Stimulated activated CD4-positive, alpha-beta T cell treated with anti-CD3 and anti-CD28 coated beads, Interleukin-12 subunit alpha, Interleukin-12 subunit beta, amount 100 ng/mL, for 4 hours (primary cell): ENCODE results near the gene NENF.
"Not testable (repeated sequence)": the region's sequence is repeated elsewhere in the genome, so short reads cannot be mapped to it uniquely, and the experiment has no call there.

ENCODE experiments used
- DNase-seq: peaks from one replicate; pipeline ENCODE4 v3.0.0-alpha.2; 2020

NENF gene

DNA sequence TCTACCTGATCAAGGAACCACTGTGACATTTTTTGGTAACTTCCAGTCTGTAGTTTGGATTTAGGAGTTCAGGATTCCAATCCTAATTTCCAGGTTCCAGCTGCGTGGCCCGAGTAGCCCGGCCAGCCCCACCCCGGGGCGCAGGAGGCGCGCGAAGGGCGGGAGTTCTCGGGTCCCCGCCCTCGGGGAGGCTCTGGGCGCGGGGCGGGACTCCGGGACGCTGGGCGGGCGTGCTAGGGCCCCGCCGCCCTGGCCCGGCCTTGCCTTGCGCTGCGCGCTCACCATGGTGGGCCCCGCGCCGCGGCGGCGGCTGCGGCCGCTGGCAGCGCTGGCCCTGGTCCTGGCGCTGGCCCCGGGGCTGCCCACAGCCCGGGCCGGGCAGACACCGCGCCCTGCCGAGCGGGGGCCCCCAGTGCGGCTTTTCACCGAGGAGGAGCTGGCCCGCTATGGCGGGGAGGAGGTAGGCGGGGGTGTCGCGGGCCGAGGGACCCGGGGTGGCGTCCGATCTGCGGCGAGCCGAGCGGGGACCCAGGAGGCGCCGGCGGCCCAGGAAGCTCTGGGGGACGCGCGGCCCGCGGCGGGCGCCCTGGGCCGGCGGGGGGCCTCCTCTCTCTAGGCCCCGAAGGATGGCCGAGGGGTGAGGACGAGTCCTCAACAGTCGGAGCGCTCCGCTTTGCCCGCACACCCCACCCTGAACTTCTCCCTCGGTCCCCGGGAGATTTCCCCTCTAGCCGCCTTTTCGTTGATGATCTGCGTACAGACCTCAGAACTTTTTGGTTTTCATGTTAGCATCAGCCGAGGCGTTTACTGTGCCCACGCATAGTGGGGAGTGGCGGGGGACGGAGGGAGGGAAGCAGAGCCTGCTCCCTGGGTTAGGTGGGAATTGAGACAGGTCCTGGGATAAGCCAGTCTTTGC, at the start of gene NENF:
NENF (plus strand) TSS at position 260 of the 916 bp plus-strand sequence; CDS start at position 284, 24 bp downstream.
- DNase-seq = peak; percentile 73

- no peak for DNase-seq
Measured at GRCh38 chr1:212386029-212386428, 46.7 kb upstream of the NENF start.

- DNase-seq = no peak
Measured at GRCh38 chr1:212388985-212389716, 43.6 kb upstream of the NENF start.

DNA sequence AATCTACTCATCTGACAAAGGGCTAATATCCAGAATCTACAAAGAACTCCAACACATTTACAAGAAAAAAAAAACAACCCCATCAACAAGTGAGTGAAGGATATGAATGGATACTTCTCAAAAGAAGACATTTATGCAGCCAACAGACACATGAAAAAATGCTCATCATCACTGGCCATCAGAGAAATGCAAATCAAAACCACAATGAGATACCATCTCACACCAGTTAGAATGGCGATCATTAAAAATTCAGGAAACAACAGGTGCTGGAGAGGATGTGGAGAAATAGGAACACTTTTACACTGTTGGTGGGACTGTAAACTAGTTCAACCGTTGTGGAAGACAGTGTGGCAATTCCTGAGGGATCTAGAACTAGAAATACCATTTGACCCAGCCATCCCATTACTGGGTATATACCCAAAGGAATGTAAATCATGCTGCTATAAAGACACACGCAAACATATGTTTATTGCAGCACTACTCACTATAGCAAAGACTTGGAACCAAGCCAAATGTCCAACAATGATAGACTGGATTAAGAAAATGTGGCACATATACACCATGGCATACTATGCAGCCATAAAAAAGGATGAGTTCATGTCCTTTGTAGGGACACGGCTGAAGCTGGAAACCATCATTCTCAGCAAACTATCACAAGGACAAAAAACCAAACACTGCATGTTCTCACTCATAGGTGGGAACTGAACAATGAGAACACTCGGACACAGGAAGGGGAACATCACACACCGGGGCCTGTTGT, 36.9 kb upstream of the NENF start:
- DNase-seq = not testable (repeated sequence)

- DNase-seq = no peak
Measured at GRCh38 chr1:212396638-212397037, 36.1 kb upstream of the NENF start.

- no peak for DNase-seq
Measured at GRCh38 chr1:212397171-212397570, 35.5 kb upstream of the NENF start.

DNA sequence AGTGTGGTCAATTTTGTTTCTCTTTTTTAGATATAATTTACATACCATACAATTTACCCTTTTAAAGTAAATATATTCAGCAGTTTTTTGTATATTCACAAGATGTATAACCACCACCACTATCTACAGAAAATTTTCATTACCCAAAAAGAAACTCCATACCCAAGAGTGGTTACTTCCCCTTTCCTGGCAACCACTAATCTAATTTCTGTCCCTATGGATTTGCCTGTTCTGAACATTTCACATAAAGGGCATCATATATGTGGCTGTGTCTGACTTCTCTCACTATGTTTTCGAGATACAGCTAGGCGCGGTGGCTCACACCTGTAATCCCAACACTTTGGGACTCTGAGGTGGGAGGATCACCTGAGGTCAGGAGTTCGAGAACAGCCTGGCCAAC, 31.7 kb upstream of the NENF start:
- no peak for DNase-seq

- DNase-seq = no peak
Measured at GRCh38 chr1:212401838-212402582, 30.7 kb upstream of the NENF start.

GRCh38 chr1:212402666-212403321, 29.9 kb upstream of the NENF start:
- no peak for DNase-seq

- DNase-seq = no peak
Measured at GRCh38 chr1:212410231-212410820, 22.4 kb upstream of the NENF start.

DNA sequence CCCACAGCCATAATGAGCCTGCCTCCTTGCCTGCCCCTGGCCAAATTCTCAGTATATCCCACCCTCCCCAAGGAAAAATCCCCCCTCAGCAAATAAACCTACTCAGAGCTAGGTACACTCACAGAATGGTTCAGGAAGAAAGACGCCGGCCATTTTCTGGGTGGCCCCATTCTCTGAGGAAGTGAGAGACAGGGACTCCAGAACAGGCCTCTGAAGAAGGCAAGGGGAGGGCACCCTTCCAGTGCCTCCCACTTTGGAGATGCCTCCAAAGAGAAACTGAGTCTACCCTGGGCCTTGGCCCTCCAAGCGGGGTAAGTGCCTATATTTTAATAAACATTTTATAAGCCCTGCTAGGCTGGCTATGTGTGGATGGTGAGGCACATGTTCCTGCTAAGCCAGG, 20.3 kb upstream of the NENF start:
- DNase-seq = no peak

DNA sequence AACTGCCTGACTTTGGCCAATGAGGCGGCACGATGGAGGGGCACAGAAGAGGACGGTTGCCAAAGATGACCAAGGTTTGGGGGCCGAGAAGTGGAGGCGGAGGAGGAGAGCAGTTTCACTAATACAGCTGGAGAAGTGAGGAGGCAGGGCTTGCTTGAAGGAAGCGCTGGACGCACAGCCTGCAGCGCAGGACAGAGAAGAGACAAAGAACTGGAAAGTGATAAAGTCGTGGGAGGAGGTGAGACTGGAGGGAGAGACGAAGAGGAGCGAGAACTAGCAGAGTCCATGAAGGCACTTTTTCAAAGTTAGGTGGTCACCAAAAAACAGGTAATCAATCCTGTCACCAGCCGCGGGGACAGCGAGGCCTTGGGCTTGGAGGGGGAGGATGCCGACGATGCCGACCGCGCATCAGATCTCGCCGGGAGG, 18.8 kb upstream of the NENF start:
- peak; percentile 33 for DNase-seq

DNA sequence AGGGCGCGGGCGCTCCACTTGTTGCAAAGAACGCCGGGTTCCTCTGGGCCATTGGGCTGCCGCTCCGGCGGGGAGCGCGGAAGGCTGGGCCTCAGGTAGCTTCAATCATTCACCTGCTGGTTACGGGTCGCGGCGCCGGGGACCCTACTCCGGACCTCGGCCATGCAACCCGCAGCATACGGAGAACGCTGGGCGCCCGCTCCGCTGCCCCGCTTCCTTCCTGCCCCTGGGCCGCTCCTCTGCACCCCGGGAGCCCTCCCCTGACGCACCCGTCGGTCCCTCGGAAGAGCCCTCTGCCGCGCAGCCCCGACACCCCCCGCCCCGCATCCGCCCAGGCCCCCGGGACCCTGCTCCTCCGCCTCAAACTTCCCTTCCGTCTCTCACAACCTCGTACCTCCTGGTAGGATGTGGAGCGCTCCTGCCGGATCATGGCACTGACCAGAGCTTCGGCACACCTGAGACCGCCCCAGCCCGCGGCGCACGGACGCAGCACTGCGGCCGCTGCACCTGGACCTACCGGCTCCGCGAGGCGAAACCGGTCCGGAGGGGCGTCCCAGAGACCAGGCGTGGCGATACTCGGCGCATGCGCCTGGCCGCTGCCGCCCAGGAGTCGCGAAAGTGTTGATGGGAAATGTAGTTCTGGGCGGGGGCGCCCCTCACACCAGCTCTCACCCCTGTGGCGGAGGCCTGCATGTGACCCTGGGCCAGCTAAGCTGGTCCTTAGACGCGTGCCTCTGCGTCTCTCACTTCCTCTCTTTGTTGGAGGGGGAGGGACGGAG, 18.2 kb upstream of the NENF start, which contains the start of gene PACC1:
PACC1 (minus strand) TSS at position 559 of the 779 bp plus-strand sequence; CDS start at position 430, 129 bp downstream.
- DNase-seq = peak; percentile 78

DNA sequence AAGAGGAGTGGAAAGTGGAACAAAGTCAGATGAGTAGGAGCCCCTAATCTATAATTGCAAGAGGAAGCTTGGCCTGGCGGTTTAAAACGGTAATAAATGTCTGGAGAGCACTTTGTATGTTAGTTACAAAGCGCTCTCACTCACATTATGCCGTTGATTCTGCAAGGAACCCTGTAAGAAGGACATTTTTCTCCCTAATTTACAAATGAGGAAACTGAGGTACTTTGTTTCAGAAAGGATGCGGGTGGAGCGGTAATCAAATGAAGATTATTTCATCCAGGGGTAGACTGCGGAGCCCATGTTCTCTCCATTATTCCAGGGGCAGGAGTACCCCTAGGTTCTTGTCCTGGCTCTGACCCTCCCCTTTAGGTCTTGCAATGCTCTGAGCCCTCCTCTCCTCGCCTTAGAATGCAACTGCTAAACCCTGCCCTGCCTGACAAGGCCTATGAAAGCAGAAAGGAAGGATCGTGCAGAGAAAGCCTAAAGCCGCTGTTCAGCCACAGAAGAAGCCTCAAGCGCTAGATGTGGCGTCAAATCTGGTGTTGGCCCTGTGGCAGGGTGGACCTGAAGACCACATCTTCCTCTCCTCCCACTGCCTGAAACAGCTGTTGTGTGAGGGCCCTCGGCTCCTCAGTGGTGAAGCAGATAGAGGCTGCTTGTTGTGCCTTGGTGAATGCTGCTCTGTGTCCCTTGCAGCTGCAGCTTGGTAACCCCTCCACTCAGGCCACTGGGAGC, 17.4 kb upstream of the NENF start:
- no peak for DNase-seq

- DNase-seq = no peak
Measured at GRCh38 chr1:212421165-212421564, 11.6 kb upstream of the NENF start.

GRCh38 chr1:212423879-212424278, 8.8 kb upstream of the NENF start:
- DNase-seq = no peak

GRCh38 chr1:212428496-212428895, 4.2 kb upstream of the NENF start:
- DNase-seq = no peak

- no peak for DNase-seq
Measured at GRCh38 chr1:212430416-212430815, 2.3 kb upstream of the NENF start.

GRCh38 chr1:212430955-212431394, 1.7 kb upstream of the NENF start:
- DNase-seq = no peak

GRCh38 chr1:212431644-212432043, 1.1 kb upstream of the NENF start:
- DNase-seq = no peak
